K562 (cell line): ENCODE results near the gene KLHL41.

Experiments used
- ATF3 ChIP-seq, 2 experiments: fragments of 450-650 bp in 1 of 2; sonication (generic) in 1 of 2; formaldehyde crosslinking in 1 of 2; IDR thresholded peaks in 1 of 2; conservative IDR thresholded peaks in 1 of 2; 2 replicates each; pipeline versions ENCODE4 v1.6.1 to v1.8.1; 2016 to 2023; ENCODE audit warnings: mild to moderate bottlenecking in 2 of 2, moderate library complexity in 2 of 2, inconsistent platforms in 1 of 2, missing genetic modification reagents in 1 of 2
- BCL6 ChIP-seq: fragments of 250-450 bp; sonication (Bioruptor Pico); IDR thresholded peaks from 2 replicates; pipeline ENCODE4 v1.4.0; 2020
- EP300 ChIP-seq: IDR thresholded peaks from 2 replicates; pipeline ENCODE4 v1.6.1; 2012; ENCODE audit warnings: low read length, improper control_type of control experiment
- EZH2 ChIP-seq: IDR thresholded peaks from 2 replicates; pipeline ENCODE4 v1.6.1; 2012; ENCODE audit warnings: low read depth, mild to moderate bottlenecking, inconsistent platforms, low read length, borderline replicate concordance
- MAFK ChIP-seq: IDR thresholded peaks from 2 replicates; pipeline ENCODE4 v1.6.1; 2011; ENCODE audit warnings: low read length, improper control_type of control experiment
- NCOR1 ChIP-seq: fragments of 450-650 bp; IDR thresholded peaks from 2 replicates; pipeline ENCODE4 v1.6.1; 2016; ENCODE audit warnings: mild to moderate bottlenecking, moderate library complexity
- REST ChIP-seq, 2 experiments: fragments of 450-650 bp; formaldehyde crosslinking in 1 of 2; IDR thresholded peaks; 2 replicates each; pipeline versions ENCODE4 v1.4.0 to v1.6.1; 2014 to 2020; ENCODE audit warnings: mild to moderate bottlenecking in 2 of 2, borderline replicate concordance in 1 of 2, low read depth in 1 of 2
- TF ChIP-seq, protein P1 (sequence below): fragments of 250-450 bp; sonication (Bioruptor Pico); IDR thresholded peaks from 2 replicates; pipeline ENCODE4 v1.4.0; 2020; ENCODE audit warnings: mild to moderate bottlenecking
- TF ChIP-seq, protein P2 (sequence below), 3 experiments: IDR thresholded peaks in 2 of 3; conservative IDR thresholded peaks in 1 of 3; 2 replicates each; pipeline ENCODE4 v1.5.1; 2011 to 2012; ENCODE audit warnings: low read length in 3 of 3, mild to moderate bottlenecking in 3 of 3, control low read depth in 2 of 3, improper control_type of control experiment in 1 of 3, inconsistent platforms in 1 of 3, low read depth in 1 of 3, mixed read lengths in 1 of 3, moderate library complexity in 1 of 3; ENCODE audit not compliant: insufficient read depth in 2 of 3

DNA sequence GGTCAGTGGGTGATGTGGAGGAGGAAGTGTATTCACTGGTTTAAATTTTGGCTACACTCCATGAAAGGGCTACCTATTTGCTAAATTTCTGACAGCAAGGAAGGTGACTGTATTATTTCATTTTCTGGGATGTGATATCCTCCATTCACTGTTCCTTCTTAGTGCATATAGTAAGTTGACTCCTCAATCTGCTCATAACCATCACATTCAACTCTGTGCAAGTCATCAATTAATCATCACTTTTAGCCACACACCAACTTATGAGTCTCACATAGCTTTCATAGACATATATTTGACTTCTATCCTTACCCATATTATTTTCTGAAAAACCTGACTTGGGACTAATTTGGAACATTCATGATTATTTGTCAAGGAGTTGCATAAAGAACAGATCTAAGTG lies 16.9 kb downstream of the KLHL41 start:
- TF ChIP-seq, protein P1, sequence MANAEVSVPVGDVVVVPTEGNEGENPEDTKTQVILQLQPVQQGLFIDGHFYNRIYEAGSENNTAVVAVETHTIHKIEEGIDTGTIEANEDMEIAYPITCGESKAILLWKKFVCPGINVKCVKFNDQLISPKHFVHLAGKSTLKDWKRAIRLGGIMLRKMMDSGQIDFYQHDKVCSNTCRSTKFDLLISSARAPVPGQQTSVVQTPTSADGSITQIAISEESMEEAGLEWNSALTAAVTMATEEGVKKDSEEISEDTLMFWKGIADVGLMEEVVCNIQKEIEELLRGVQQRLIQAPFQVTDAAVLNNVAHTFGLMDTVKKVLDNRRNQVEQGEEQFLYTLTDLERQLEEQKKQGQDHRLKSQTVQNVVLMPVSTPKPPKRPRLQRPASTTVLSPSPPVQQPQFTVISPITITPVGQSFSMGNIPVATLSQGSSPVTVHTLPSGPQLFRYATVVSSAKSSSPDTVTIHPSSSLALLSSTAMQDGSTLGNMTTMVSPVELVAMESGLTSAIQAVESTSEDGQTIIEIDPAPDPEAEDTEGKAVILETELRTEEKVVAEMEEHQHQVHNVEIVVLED (CRISPR knock-in tag): no peak
- no peak for TF ChIP-seq ATF3 (IDR thresholded peaks at IDR 0.05)
- no peak for TF ChIP-seq ATF3 (CRISPR knock-in tag; conservative IDR thresholded peaks at IDR 0.05)
- TF ChIP-seq EP300: no peak
- no peak for TF ChIP-seq BCL6 (CRISPR knock-in tag)
- no peak for TF ChIP-seq NCOR1
- TF ChIP-seq, protein P2, sequence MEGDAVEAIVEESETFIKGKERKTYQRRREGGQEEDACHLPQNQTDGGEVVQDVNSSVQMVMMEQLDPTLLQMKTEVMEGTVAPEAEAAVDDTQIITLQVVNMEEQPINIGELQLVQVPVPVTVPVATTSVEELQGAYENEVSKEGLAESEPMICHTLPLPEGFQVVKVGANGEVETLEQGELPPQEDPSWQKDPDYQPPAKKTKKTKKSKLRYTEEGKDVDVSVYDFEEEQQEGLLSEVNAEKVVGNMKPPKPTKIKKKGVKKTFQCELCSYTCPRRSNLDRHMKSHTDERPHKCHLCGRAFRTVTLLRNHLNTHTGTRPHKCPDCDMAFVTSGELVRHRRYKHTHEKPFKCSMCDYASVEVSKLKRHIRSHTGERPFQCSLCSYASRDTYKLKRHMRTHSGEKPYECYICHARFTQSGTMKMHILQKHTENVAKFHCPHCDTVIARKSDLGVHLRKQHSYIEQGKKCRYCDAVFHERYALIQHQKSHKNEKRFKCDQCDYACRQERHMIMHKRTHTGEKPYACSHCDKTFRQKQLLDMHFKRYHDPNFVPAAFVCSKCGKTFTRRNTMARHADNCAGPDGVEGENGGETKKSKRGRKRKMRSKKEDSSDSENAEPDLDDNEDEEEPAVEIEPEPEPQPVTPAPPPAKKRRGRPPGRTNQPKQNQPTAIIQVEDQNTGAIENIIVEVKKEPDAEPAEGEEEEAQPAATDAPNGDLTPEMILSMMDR (IDR thresholded peaks at IDR 0.05 in 2 of 3, conservative IDR thresholded peaks at IDR 0.05 in 1 of 3; ENCODE audit: insufficient read depth in 2 of 3, low read depth in 1 of 3, low read length in 3 of 3): no peak
- no peak for TF ChIP-seq EZH2
- TF ChIP-seq REST (IDR thresholded peaks at IDR 0.05; ENCODE audit: borderline replicate concordance): no peak
- no peak for TF ChIP-seq REST (CRISPR knock-in tag; IDR thresholded peaks at IDR 0.05; ENCODE audit: low read depth)
- no peak for TF ChIP-seq MAFK
